Measurements from ENCODE around the gene TTPAL.

TTPAL gene

GRCh38 chr20:44542890-44543289 is 67.2 kb downstream of the TTPAL start:
- DNase-seq: no peak

- no peak for DNase-seq
Observed at GRCh38 chr20:44543358-44543757, 67.7 kb downstream of the TTPAL start.
